ENCODE data around the gene CFAP53. TPM values are rescaled to one million over a fixed set of nuclear protein-coding genes. Genes with fewer than 3 reads are reported as not detected.
A peak's percentile ranks its signal among the peaks of the same experiment; 100 is the strongest.
"Not testable (repeated sequence)": the region's sequence is repeated elsewhere in the genome, so short reads cannot be mapped to it uniquely, and the experiment has no call there.

CFAP53 gene
- total RNA-seq = not detected

DNA sequence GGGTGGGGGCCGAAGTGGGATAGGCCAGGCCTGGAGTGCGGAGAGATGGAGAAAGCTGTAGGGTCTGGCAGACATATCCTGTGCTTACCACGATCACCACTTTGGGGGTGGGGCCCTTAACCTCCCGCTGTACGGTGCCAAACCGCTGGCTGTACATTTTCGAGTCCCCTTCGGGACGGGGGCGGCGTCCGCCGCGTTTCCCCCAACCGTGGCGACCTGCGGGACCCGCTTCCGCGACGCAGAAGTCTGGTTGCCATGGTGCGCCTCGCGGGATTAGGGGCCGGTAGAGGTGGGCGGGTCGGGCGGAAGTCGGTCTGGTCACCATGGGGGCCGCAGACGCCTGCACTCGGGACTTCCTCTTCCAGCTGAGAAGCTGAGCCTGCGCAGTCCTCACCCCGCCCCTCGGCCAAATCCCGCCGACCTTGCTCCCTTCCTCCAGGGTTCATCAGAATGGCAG is at the start of gene CFAP53:
CFAP53 (minus strand) TSS at position 248 of the 457 bp plus-strand sequence; CDS start at position 157, 91 bp downstream.
- DNase-seq = peak; percentile 71

DNA sequence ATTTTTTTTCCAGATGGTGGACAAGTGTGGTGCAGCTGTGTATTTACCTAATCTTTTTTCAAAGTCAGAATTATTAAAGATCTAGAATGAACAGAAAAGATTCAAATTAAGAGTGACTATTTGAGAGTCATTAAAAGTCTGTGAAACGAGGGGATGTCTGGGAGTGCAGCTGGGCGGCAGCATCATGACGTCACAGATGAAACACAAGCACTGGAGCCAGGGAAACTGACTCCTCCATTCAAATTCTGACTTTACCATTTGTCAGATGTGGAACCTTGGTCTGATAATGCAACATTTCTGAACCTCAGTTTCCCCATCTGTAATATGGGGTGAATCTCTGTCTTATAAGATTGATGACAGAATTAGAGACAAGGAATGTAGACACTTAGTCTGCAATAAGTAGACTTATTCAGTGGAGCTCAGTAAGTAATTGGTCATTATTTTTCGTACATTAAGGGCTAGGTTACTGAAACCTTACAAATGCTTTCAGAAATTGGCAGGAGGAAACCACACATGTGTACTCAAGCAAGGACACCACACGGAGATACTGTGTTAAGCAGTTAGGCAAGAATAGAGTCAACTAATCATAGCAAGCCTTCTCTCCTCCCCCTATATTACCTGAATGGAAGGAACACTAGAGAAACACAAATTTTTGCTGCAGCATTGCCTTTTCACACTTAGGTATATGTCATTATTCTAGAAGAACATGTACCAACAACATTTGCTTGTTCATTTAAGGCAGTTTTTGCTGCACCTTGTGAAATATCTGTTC is 49.0 kb upstream of the CFAP53 start:
- DNase-seq = no peak

DNA sequence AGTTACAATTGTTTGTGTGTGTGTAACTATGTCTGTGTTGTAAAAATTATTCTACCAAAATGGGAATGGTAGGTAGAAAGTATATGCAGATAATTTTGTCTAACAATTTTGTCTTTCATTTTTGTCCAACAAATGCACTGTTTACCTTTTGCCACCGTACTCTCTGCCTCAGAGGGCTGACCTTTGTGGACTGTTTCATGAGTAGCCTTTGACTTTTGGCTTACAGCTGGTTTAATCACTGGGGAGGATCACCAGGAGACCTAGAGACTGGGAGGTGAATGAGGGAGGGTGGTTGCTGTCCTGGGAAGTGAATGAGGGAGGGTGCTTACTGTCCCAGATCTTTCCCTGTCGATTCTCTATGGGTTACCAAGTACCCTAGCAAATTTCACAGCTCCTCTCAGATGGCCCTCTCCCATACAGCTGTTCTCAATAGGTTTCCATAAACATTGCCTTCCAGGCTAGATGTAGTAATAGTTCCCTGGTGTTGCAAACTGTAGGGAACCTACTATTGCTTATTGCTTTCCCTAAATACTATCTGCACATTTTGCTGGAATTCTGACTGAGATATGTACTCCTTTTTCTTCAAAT is 47.7 kb upstream of the CFAP53 start:
- DNase-seq = no peak

- no peak for DNase-seq
Measured at GRCh38 chr18:50313031-50313607, 46.8 kb upstream of the CFAP53 start.

- no peak for DNase-seq
Measured at GRCh38 chr18:50312296-50313030, 46.2 kb upstream of the CFAP53 start.

DNA sequence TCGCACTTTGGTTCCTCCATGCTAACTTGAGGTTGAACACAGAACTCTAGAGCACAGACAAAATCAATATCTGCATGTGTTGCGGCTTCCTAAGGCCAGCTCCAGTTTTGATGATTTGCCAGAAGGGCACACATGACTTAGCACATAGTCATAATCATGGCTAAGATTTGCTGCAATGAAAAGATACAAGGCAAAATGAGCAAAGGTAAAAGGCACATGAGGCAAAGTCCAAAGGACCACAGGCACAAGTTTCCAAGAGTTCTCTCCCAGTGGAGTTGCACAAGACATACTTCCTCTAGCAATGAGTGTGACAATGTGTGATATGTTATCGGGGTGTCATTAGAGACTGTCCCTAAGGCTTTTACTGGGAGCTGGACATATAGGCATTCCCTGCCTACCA is 45.4 kb upstream of the CFAP53 start:
- no peak for DNase-seq

DNA sequence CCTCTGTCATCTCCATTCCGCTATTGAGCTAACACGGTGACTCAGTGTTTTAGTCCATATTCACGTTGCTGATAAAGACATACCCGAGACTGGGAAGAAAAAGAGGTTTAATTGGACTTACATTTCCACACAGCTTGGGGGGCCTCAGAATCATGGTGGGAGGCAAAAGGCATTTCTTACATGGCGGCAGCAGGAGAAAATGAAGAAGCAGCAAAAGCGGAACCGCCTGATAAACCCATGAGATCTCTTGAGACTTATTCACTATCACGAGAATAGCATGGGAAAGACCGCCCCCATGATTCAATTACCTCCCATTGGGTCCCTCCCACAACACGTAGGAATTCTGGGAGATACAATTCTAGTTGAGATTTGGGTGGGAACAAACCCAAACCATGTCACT is 43.8 kb upstream of the CFAP53 start:
- DNase-seq = no peak

GRCh38 chr18:50308851-50309250 is 42.6 kb upstream of the CFAP53 start:
- DNase-seq = not testable (repeated sequence)

DNA sequence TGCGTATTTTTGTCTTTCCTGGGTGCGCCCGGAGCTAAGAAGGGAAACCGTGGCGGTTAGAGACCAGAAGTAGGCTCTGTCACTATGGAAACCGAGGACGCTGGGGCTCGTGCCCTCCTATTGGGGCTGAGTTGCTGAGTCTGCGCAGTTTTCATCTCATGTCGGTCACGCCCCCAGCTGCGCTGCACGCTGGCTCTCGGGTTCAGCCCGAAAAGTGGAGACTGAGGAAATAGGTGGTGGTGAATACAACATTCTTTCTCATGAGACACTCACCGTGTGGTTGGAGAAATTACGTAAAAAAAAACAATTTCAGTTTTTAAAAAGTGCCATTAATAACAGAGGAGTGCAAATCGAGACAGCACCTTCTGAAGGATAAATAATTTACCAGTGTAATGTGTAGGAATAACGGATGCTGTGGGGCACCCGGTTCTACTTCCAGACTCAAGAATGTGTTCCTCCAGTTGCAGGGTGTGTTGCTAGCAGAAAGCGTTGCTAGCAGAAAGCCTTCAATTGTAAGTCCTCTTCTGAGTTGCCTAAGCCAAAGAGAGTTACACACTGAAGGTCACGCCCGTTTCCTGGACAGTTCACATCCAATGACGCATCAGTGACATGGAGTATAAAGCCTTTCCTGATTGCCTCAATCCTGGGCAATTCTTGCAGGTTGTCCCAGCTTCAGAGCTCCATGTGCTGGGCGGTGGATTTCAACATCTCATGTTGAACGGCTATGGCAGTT is 41.6 kb upstream of the CFAP53 start:
- peak; percentile 88 for DNase-seq

GRCh38 chr18:50307400-50307737 is 41.1 kb upstream of the CFAP53 start:
- no peak for DNase-seq

DNA sequence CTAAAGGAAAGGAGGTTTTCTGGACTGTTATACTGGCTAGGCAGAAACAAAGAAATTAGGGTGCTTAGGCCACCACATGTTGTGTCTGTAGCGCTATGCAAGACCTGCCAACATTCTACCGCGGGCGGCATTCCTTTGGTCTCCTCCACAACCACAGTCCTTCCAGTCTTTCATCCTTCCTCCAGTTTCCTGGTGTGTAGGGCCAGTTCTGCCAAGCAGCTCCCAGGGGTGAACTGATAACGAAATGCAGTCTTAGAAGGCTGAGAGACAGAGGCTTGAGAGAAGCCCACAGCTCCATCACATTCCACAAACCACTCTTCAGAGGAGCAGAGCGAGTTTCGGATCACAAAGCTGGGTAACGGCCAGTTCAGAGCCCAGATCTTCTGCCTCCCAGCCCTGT is 40.6 kb upstream of the CFAP53 start:
- DNase-seq = no peak

- no peak for DNase-seq
Measured at GRCh38 chr18:50301074-50301473, 34.8 kb upstream of the CFAP53 start.

- DNase-seq = no peak
Measured at GRCh38 chr18:50299626-50300388, 33.5 kb upstream of the CFAP53 start.

DNA sequence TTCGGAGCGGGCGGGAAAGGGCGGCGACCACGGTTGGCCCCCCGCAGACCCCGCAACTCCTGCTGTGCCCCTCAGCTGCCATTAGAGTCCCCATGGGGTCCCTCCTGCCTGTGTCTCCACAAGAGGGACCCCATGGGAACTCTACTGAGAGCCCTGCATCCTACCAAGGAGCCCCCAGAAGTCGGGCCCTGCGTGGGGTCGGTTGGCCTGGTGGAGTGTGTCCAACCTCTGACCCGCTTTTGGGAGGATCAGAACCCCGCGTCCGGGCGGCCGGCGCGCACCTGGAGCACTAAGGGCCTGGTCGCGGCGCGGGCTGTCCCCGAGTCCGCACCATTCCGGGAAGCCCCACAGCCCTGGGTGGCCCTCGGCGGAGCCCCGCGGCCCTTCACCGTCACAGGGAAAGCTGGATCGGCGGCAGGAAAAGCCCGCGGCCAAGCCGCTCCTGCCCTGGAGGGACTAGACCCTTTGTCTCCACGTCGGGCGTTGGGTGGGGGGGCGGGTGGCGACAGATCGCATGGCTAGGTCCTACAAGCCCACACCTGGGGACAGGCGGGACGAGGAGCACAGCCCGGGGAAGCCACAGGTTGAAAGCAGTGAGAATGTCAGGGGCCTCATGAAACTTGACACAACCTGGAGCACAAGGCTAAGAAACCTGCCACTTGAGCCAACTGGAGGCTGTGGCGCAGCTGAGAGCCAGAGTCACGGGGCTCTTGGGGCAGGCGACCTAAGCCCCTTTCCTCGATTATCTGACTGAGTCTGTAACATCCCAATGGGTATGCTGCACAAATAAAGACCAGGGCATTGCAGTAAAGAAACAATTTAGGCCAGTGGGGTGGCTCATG is 32.4 kb upstream of the CFAP53 start:
- no peak for DNase-seq

DNA sequence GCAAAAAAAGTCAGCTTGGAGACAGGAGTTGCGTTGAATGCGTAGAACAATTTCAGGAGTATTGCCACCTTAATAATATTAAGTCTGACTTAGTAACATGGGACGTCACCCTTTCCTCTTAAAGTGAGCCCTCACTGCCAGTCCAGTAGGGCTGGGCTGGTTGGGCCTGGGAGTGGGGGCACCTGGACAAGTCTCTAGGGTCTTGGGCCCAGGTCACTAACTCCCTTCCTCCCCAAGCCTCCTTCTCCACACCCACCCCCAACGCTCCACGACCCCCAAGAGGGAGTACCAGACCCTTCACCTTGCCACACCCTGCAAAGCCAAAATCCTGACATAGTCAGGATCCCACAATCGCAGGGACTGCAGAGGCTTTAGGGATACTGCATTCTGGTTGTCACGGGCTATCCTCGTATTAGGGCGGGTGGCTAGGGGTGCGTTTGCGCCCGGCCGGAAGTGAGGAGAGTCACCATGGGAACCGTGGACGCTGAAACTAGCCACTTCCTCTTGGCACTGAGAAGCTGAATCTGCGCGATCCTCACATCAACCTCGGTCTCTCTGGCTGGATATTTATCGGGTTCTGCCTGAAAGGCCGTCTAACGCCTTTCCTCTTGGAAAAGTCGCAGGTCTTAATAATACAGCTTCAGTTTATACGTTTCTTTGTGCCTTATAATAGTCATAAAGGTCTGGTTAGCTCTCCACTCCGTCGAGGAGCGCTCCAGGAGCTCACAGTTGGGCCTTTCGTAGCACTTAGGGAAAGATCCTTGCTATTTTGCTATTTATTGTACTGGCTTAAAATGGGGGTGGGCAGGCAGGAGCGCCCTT is 31.5 kb upstream of the CFAP53 start:
- DNase-seq = no peak

- no peak for DNase-seq
Measured at GRCh38 chr18:50293039-50293438, 26.7 kb upstream of the CFAP53 start.

DNA sequence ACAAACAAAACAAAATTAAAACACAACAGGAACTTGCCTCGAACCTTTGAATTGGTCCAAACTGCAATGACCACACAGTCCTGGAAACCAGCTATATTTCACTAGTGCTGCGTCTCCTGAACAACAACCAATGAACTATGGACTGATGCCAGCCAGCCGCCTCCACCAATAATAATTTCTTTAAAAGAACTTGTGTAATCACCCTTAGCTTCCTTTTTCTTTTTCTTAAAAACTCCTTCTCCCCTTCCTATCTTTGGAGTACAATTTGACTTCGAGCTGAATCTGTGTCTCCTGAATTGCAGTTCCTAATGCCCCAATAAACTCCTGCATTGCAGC is 22.8 kb upstream of the CFAP53 start:
- DNase-seq = no peak

DNA sequence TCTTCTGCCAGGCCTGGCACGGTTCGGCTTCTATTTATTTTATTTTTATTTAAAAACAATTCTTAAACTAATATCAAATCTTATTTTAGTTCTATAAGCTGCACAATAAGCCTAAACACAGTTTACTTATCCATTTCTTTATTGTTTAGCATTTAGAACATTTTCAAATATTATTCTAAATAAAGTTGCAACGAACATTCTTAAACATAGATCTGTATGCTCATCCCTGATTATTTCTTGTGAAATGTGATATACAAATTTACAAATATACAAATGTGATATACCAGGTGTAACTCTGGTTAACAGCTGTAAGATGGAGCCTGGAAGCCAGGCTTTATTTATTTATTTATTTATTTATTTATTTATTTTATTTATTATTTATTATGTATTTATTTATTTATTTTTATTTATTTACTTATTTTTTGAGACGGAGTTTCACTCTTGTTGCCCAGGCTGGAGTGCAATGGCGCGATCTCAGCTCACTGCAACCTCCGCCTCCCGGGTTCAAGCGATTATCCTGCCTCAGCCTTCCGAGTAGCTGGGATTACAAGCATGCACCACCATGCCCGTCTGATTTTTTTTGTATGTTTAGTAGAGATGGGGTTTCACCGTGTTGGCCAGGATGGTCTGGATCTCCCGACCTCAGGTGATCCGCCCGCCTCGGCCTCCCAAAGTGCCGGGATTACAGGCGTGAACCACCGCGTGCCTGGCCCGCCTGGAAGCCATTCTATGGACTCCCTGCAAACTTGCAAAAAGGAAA is 22.2 kb upstream of the CFAP53 start:
- DNase-seq = not testable (repeated sequence)

Measured in effector CD4-positive, alpha-beta T cell (primary cell).